H1 (cell line): Measurements from ENCODE around the gene TMX3. TPM values are rescaled to one million over a fixed set of nuclear protein-coding genes. Genes with fewer than 3 reads are reported as not detected.

Experiments used
- CTCF ChIA-PET: fragments of 300-600 bp; sonication (Branson Sonifier 250); formaldehyde crosslinking; loops from one replicate; lab custom pipeline; 2021; ENCODE audit not compliant: partially characterized antibody; lab: Charles Lee
- POLR2A ChIA-PET: fragments of 300-600 bp; sonication (Branson Sonifier 250); formaldehyde crosslinking; loops from one replicate; lab custom pipeline; 2021; ENCODE audit warnings: inconsistent platforms; ENCODE audit not compliant: partially characterized antibody; lab: Charles Lee
- DNase-seq, 2 experiments: peaks; one replicate each; pipeline versions ENCODE4 v3.0.0 to v3.0.0-alpha.2; 2010 to 2022; ENCODE audit warnings: low spot score in 2 of 2, low read depth in 1 of 2, mixed read lengths in 1 of 2
- FAIRE-seq: peaks from 2 replicates; lab custom pipeline; 2011; peaks lifted over from hg19 to GRCh38; lab: Jason Lieb, UNC
- H2AFZ ChIP-seq: 2 replicates; pipeline ENCODE4 v1.8.1; 2012; ENCODE audit warnings: low read length, inconsistent platforms
- H2AK5ac ChIP-seq: 2 replicates; pipeline ENCODE4 v1.6.1; 2013; ENCODE audit warnings: low read depth, low read length
- H2BK120ac ChIP-seq: replicated peaks from 2 replicates; pipeline ENCODE3; 2013; ENCODE audit warnings: low read depth, low read length, inconsistent platforms
- H2BK12ac ChIP-seq: 2 replicates; pipeline ENCODE4 v1.6.1; 2013; ENCODE audit warnings: low read depth, low read length
- H2BK15ac ChIP-seq: 2 replicates; pipeline ENCODE4 v1.6.1; 2013; ENCODE audit warnings: low read length
- H2BK20ac ChIP-seq: 2 replicates; pipeline ENCODE4 v1.6.1; 2013; ENCODE audit warnings: low read length
- H2BK5ac ChIP-seq: 2 replicates; pipeline ENCODE4 v1.6.1; 2013; ENCODE audit warnings: low read depth, low read length
- H3K14ac ChIP-seq: 2 replicates; pipeline ENCODE4 v1.6.1; 2013; ENCODE audit warnings: inconsistent platforms; ENCODE audit not compliant: insufficient read length
- H3K18ac ChIP-seq: 2 replicates; pipeline ENCODE4 v1.6.1; 2013; ENCODE audit warnings: low read length; ENCODE audit errors: extremely low read depth
- H3K23ac ChIP-seq: 2 replicates; pipeline ENCODE4 v1.6.1; 2013; ENCODE audit warnings: inconsistent platforms; ENCODE audit not compliant: insufficient read length
- H3K23me2 ChIP-seq: 2 replicates; pipeline ENCODE4 v1.6.1; 2013; ENCODE audit warnings: low read depth, low read length
- H3K27ac ChIP-seq: 2 replicates; pipeline ENCODE4 v1.6.1; 2011; ENCODE audit warnings: low read depth, low read length, inconsistent platforms
- H3K27me3 ChIP-seq, 4 experiments: replicated peaks in 1 of 4; 1 replicate in 1 of 4; 2 replicates in 3 of 4; pipeline versions ENCODE4 v1.6.1 to v1.8.1; 2011 to 2013; ENCODE audit warnings: low read length in 3 of 4, mild to moderate bottlenecking in 3 of 4, inconsistent platforms in 2 of 4, mixed read lengths in 2 of 4, moderate library complexity in 1 of 4; ENCODE audit not compliant: control insufficient read depth in 3 of 4, insufficient read depth in 3 of 4; ENCODE audit errors: extremely low read depth in 1 of 4
- H3K36me3 ChIP-seq, 4 experiments: 2 replicates each; pipeline versions ENCODE4 v1.6.1 to v1.8.1; 2011 to 2013; ENCODE audit warnings: mild to moderate bottlenecking in 4 of 4, low read length in 3 of 4, moderate library complexity in 2 of 4, control low read depth in 1 of 4, inconsistent platforms in 1 of 4; ENCODE audit not compliant: insufficient read depth in 4 of 4, control insufficient read depth in 2 of 4
- H3K4ac ChIP-seq: replicated peaks from 2 replicates; pipeline ENCODE3; 2013; ENCODE audit warnings: low read length, low read depth, mixed read lengths, inconsistent platforms; ENCODE audit not compliant: insufficient read length
- H3K4me1 ChIP-seq, 4 experiments: replicated peaks in 1 of 4; 1 replicate in 1 of 4; 2 replicates in 3 of 4; pipeline versions ENCODE4 v1.6.1 to v1.8.1; 2011 to 2013; ENCODE audit warnings: low read length in 3 of 4, inconsistent platforms in 2 of 4, mixed read lengths in 1 of 4; ENCODE audit not compliant: insufficient read depth in 4 of 4, control insufficient read depth in 3 of 4
- H3K4me2 ChIP-seq, 2 experiments: 2 replicates each; pipeline versions ENCODE4 v1.6.1 to v1.8.1; 2011 to 2013; ENCODE audit warnings: low read depth in 2 of 2, low read length in 2 of 2, control low read depth in 1 of 2, inconsistent platforms in 1 of 2, mild to moderate bottlenecking in 1 of 2; ENCODE audit not compliant: insufficient read depth in 1 of 2
- H3K4me3 ChIP-seq, 4 experiments: fragments of 200-600, 300-600 bp in 1 of 4; sonication (generic), shearing (Covaris generic), sonication (Bioruptor Twin) in 1 of 4; 2 replicates each; pipeline versions ENCODE4 v1.5.1 to v1.8.1; 2011 to 2016; ENCODE audit warnings: low read length in 4 of 4, low read depth in 3 of 4, control low read depth in 2 of 4, inconsistent platforms in 2 of 4, mild to moderate bottlenecking in 2 of 4, mixed read lengths in 1 of 4, moderate library complexity in 1 of 4; ENCODE audit not compliant: insufficient read depth in 2 of 4; ENCODE audit errors: extremely low read depth in 1 of 4
- H3K56ac ChIP-seq: replicated peaks from 2 replicates; pipeline ENCODE3; 2013; ENCODE audit warnings: low read depth, mild to moderate bottlenecking, mixed read lengths, low read length, inconsistent platforms; ENCODE audit not compliant: insufficient read length
- H3K79me1 ChIP-seq: 2 replicates; pipeline ENCODE4 v1.6.1; 2013; ENCODE audit warnings: low read depth, low read length, control low read depth
- H3K79me2 ChIP-seq, 2 experiments: 2 replicates each; pipeline versions ENCODE4 v1.6.1 to v1.8.1; 2012 to 2013; ENCODE audit warnings: low read length in 2 of 2, mild to moderate bottlenecking in 2 of 2, inconsistent platforms in 1 of 2; ENCODE audit not compliant: insufficient read depth in 2 of 2, control insufficient read depth in 1 of 2
- H3K9ac ChIP-seq, 4 experiments: replicated peaks in 1 of 4; 1 replicate in 1 of 4; 2 replicates in 3 of 4; pipeline versions ENCODE4 v1.6.1 to v1.8.1; 2011 to 2013; ENCODE audit warnings: low read depth in 3 of 4, low read length in 3 of 4, control low read depth in 2 of 4, mild to moderate bottlenecking in 2 of 4, moderate library complexity in 2 of 4, inconsistent platforms in 1 of 4; ENCODE audit errors: extremely low read depth in 1 of 4
- H3K9me3 ChIP-seq, 2 experiments: 2 replicates each; pipeline versions ENCODE4 v1.6.1 to v1.8.1; 2012 to 2013; ENCODE audit warnings: mild to moderate bottlenecking in 2 of 2, moderate library complexity in 2 of 2, control low read depth in 1 of 2, inconsistent platforms in 1 of 2, low read depth in 1 of 2, low read length in 1 of 2, mixed read lengths in 1 of 2; ENCODE audit not compliant: insufficient read depth in 2 of 2
- H4K20me1 ChIP-seq, 2 experiments: replicated peaks in 1 of 2; 2 replicates each; pipeline versions ENCODE3 to v1.8.1; 2011 to 2013; ENCODE audit warnings: inconsistent platforms in 2 of 2, low read length in 2 of 2, mild to moderate bottlenecking in 1 of 2; ENCODE audit not compliant: insufficient read depth in 2 of 2, control insufficient read depth in 1 of 2
- H4K5ac ChIP-seq: 2 replicates; pipeline ENCODE4 v1.6.1; 2013; ENCODE audit warnings: low read length, low read depth, mixed read lengths, inconsistent platforms; ENCODE audit not compliant: insufficient read length
- H4K8ac ChIP-seq: 2 replicates; pipeline ENCODE4 v1.8.0; 2013; ENCODE audit warnings: mild to moderate bottlenecking, moderate library complexity, low read length, inconsistent platforms; ENCODE audit not compliant: insufficient read depth; ENCODE audit errors: extremely low read depth
- H4K91ac ChIP-seq: replicated peaks from 2 replicates; pipeline ENCODE3; 2013; ENCODE audit warnings: low read length, mixed read lengths, inconsistent platforms; ENCODE audit not compliant: insufficient read length
- ATF3 ChIP-seq: IDR thresholded peaks from 2 replicates; pipeline ENCODE4 v1.6.1; 2011; ENCODE audit warnings: low read depth, mild to moderate bottlenecking, low read length; ENCODE audit not compliant: insufficient read depth
- HDAC6 ChIP-seq: IDR thresholded peaks from one replicate; pipeline ENCODE4 v1.7.1; 2012; ENCODE audit warnings: low read depth, mild to moderate bottlenecking, inconsistent platforms, low read length, moderate library complexity
- RAD21 ChIP-seq, 2 experiments: IDR thresholded peaks in 1 of 2; conservative IDR thresholded peaks in 1 of 2; 2 replicates each; pipeline ENCODE4 v1.6.1; 2011; ENCODE audit warnings: low read depth in 2 of 2, low read length in 2 of 2, improper control_type of control experiment in 1 of 2, inconsistent platforms in 1 of 2, mild to moderate bottlenecking in 1 of 2, moderate library complexity in 1 of 2
- WGBS, 2 experiments: shearing (Covaris generic) in 1 of 2; methylation state at CpG; one replicate each; pipeline versions ENCODE4 v1.1.6 to v1.1.7; 2013 to 2015; ENCODE audit warnings: low lambda C conversion rate in 2 of 2, mixed read lengths in 2 of 2, inconsistent platforms in 1 of 2, low coverage in 1 of 2, missing lambda C conversion rate in 1 of 2; ENCODE audit not compliant: insufficient replicate concordance in 2 of 2, insufficient coverage in 1 of 2, insufficient read length in 1 of 2; ENCODE audit errors: extremely low coverage in 1 of 2, missing lambda C conversion rate in 1 of 2; 5-methylcytosine and 5-hydroxymethylcytosine counted together
- polyA plus RNA-seq, 7 experiments: library from polyadenylated mRNA; depleted of rRNA in 3 of 7; stranded (reverse) in 5 of 7; unstranded in 2 of 7; fragments of >200 nt in 5 of 7; fragments of 200-250 nt in 2 of 7; gene quantifications; 1 replicate in 5 of 7; 2 replicates in 1 of 7; 4 replicates in 1 of 7; pipeline versions ENCODE4 v1.2.1 to v1.2.3, GENCODE V29; 2011 to 2013; ENCODE audit warnings: missing spikeins in 2 of 7, mixed read lengths in 2 of 7
- total RNA-seq: library from RNA; stranded (reverse); fragmentation: NEBNext Ultra II Directional; extraction: Animal tissue kit (Norgen Biotek cat#: 25700); gene quantifications from 2 replicates; pipeline ENCODE4 v1.2.1, GENCODE V29; 2021

TMX3 gene
- total and polyA plus RNA-seq, 2 of the 8 experiments (the other 6 are each of a cell fraction or from before 2014, with no cell fraction given) = 12.6 to 29.0 TPM

GRCh38 chr18:68676913-68677312 lies 38.0 kb downstream of the TMX3 start:
- Histone ChIP-seq H4K20me1 (no peaks in the 10 kb centered on the region), H3K27me3 (no peaks in the 10 kb centered on the region), H2AFZ (no peak overlapping the region), H3K27ac (no peak overlapping the region), H3K9me3 (no peaks in the 10 kb centered on the region), H3K4ac (no peak overlapping the region), H2BK12ac (no peak overlapping the region), H3K23ac (no peak overlapping the region), H2AK5ac (no peak overlapping the region), H2BK120ac (no peak overlapping the region), H2BK20ac (no peak overlapping the region), H2BK15ac (no peak overlapping the region), H3K18ac (no peak overlapping the region), H3K4me1 (no peaks in the 10 kb centered on the region), H4K8ac (no peak overlapping the region), H3K36me3 (peaks cover 2 to 47% (median 12%) of the 10 kb centered on the region in 4 experiments; a peak in 7 of 8 replicates), H3K79me1 (no peaks in the 10 kb centered on the region), H3K4me3 (no peak overlapping the region), H3K9ac (no peak overlapping the region), H3K14ac (no peak overlapping the region), H3K79me2 (no peaks in the 10 kb centered on the region), H3K56ac (no peak overlapping the region), H3K23me2 (no peaks in the 10 kb centered on the region), H2BK5ac (no peak overlapping the region), H3K4me2 (no peak overlapping the region), H4K91ac (no peak overlapping the region), H4K5ac (no peak overlapping the region)
- WGBS, 2 experiments = 89% methylated on average over 2 of the region's 2 CpGs; no CpG with 5 or more reads in 1 of the 2 experiments
- POLR2A ChIA-PET = no interaction called here
- TF ChIP-seq RAD21 (IDR thresholded peaks at IDR 0.05 in 1 of 2, conservative IDR thresholded peaks at IDR 0.05 in 1 of 2; ENCODE audit: low read depth in 2 of 2, low read length in 2 of 2) (peak; percentile 32 to 36), ATF3 (no peak), HDAC6 (no peak)
- CTCF ChIA-PET = interaction anchor here (0.6 to 1.4 kb wide), 3 partner anchors 12 to 524 kb away, joined by 3 to 4 read pairs (median 3); no protein-coding TSS in a partner anchor
- no peak for DNase-seq
- FAIRE-seq = no peak
